ENCODE results near the gene BLM. TPM values are rescaled to one million over a fixed set of nuclear protein-coding genes. Genes with fewer than 3 reads are reported as not detected.

Gene BLM
- polyA plus RNA-seq, 1 donor (not counting 4 experiments of a cell fraction or from before 2014, with no cell fraction given), result 4.4 TPM

DNA sequence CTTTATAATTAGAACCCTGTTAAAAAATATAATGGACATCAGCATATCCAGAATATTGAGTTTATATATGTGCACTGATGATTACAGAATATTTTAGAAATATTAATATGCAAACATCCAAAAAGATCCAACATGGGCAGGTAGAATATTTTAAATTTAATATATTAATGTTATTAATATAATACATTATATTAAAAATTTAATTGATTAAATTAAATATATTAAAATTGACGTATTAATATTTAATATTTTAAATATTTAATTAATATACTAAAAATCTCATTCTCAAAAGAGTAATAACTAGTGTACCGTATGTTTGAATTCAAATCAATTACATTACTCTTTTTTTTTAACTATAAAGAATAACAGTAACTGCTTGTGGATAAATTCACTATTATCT, 77.4 kb downstream of the BLM start:
- TF ChIP-seq, protein P1, sequence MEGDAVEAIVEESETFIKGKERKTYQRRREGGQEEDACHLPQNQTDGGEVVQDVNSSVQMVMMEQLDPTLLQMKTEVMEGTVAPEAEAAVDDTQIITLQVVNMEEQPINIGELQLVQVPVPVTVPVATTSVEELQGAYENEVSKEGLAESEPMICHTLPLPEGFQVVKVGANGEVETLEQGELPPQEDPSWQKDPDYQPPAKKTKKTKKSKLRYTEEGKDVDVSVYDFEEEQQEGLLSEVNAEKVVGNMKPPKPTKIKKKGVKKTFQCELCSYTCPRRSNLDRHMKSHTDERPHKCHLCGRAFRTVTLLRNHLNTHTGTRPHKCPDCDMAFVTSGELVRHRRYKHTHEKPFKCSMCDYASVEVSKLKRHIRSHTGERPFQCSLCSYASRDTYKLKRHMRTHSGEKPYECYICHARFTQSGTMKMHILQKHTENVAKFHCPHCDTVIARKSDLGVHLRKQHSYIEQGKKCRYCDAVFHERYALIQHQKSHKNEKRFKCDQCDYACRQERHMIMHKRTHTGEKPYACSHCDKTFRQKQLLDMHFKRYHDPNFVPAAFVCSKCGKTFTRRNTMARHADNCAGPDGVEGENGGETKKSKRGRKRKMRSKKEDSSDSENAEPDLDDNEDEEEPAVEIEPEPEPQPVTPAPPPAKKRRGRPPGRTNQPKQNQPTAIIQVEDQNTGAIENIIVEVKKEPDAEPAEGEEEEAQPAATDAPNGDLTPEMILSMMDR (optimal IDR thresholded peaks at IDR 0.05 in 1 of 3, IDR thresholded peaks at IDR 0.05 in 1 of 3, conservative IDR thresholded peaks at IDR 0.05 in 1 of 3; ENCODE audit: extremely low read depth in 1 of 3, insufficient read depth in 2 of 3, low read length in 3 of 3), result no peak
- TF ChIP-seq EZH2 (IDR thresholded peaks at IDR 0.05; ENCODE audit: low read length), result no peak
- dilution Hi-C loops (cut with MboI; ENCODE audit: extremely low pct_ligation_motif_present, low sequenced_read_pairs), result no loop called here

DNA sequence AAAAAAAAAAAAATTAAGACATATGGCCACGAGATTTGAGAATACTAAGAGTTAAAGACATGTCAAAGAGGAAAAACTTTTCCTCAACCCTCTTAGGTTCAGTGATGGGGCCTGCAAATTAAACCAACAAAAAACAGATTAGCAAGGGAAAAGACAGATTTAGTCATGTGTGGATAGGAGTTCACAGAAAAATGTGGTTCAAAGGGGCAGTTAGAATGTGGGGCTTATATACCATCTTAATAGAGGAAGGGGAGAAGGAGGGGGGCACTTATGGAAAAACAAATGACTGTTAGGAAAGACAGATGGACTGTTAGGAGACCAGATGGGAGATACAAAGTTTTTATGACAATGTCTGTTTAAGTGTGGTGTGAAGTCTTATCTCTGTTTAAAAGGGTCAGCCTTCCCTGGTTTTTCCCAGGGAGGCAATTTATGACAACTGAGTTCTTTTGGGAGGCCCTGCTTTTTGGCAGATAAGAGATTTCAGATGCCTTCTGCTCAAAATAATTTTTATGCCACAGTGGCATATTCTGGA, 82.6 kb downstream of the BLM start:
- Histone ChIP-seq H3K79me2 (ENCODE audit: control insufficient read depth, insufficient read depth, low read length) (no peaks in the 10 kb centered on the region), H3K4me2 (ENCODE audit: control insufficient read depth, extremely low read depth, insufficient read depth, low read depth, low read length) (no peak overlapping the region), H3K9ac (ENCODE audit: control insufficient read depth, extremely low read depth, insufficient read depth, low read length) (no peak overlapping the region), H3K27ac (ENCODE audit: control insufficient read depth, insufficient read depth, low read length) (no peak overlapping the region), H3K4me1 (ENCODE audit: control insufficient read depth, extremely low read depth, insufficient read depth, low read length) (no peaks in the 10 kb centered on the region), H3K9me3 (ENCODE audit: control insufficient read depth, low read depth, low read length) (no peaks in the 10 kb centered on the region), H3K27me3 (ENCODE audit: control insufficient read depth, extremely low read depth, insufficient read depth, low read length) (no peaks in the 10 kb centered on the region), H3K4me3 (ENCODE audit: control insufficient read depth in 2 of 3, extremely low read depth in 1 of 3, insufficient read depth in 2 of 3, low read depth in 1 of 3, low read length in 3 of 3) (no peak overlapping the region), H4K20me1 (ENCODE audit: control insufficient read depth, extremely low read depth, insufficient read depth, low read length) (no peaks in the 10 kb centered on the region), H3K36me3 (ENCODE audit: control insufficient read depth in 2 of 2, extremely low read depth in 1 of 2, insufficient read depth in 2 of 2, low read length in 2 of 2) (no peaks in the 10 kb centered on the region), H3K9me1 (ENCODE audit: control insufficient read depth, extremely low read depth, insufficient read depth, low read length) (no peaks in the 10 kb centered on the region), H2AFZ (ENCODE audit: control insufficient read depth, low read length) (no peak overlapping the region)
- DNase-seq (ENCODE audit: low read depth, low spot score) (no peak), FAIRE-seq (no peak)
- dilution Hi-C loops (cut with MboI; ENCODE audit: extremely low pct_ligation_motif_present, low sequenced_read_pairs), result no loop called here
- TF ChIP-seq EZH2 (IDR thresholded peaks at IDR 0.05; ENCODE audit: low read length), result no peak
- TF ChIP-seq, protein P1 (optimal IDR thresholded peaks at IDR 0.05 in 1 of 3, IDR thresholded peaks at IDR 0.05 in 1 of 3, conservative IDR thresholded peaks at IDR 0.05 in 1 of 3; ENCODE audit: extremely low read depth in 1 of 3, insufficient read depth in 2 of 3, low read length in 3 of 3), result no peak

More for the DNA sequence above, 77.4 kb downstream of the BLM start:
- no peak overlapping the region for H2AFZ ChIP-seq (ENCODE audit: control insufficient read depth, low read length)
- no peaks in the 10 kb centered on the region for H4K20me1 ChIP-seq (ENCODE audit: control insufficient read depth, extremely low read depth, insufficient read depth, low read length)
- no peaks in the 10 kb centered on the region for H3K9me1 ChIP-seq (ENCODE audit: control insufficient read depth, extremely low read depth, insufficient read depth, low read length)
- peaks cover 0 to 3% of the 10 kb centered on the region in 2 experiments for H3K36me3 ChIP-seq (ENCODE audit: control insufficient read depth in 2 of 2, extremely low read depth in 1 of 2, insufficient read depth in 2 of 2, low read length in 2 of 2)
- H3K4me3 ChIP-seq (ENCODE audit: control insufficient read depth in 2 of 3, extremely low read depth in 1 of 3, insufficient read depth in 2 of 3, low read depth in 1 of 3, low read length in 3 of 3), result no peak overlapping the region
- no peak for FAIRE-seq
- no peak overlapping the region for H3K9ac ChIP-seq (ENCODE audit: control insufficient read depth, extremely low read depth, insufficient read depth, low read length)
- no peak for DNase-seq (ENCODE audit: low read depth, low spot score)
- no peak overlapping the region for H3K4me2 ChIP-seq (ENCODE audit: control insufficient read depth, extremely low read depth, insufficient read depth, low read depth, low read length)
- H3K27ac ChIP-seq (ENCODE audit: control insufficient read depth, insufficient read depth, low read length), result no peak overlapping the region
- H3K9me3 ChIP-seq (ENCODE audit: control insufficient read depth, low read depth, low read length), result no peaks in the 10 kb centered on the region
- no peaks in the 10 kb centered on the region for H3K27me3 ChIP-seq (ENCODE audit: control insufficient read depth, extremely low read depth, insufficient read depth, low read length)
- no peaks in the 10 kb centered on the region for H3K4me1 ChIP-seq (ENCODE audit: control insufficient read depth, extremely low read depth, insufficient read depth, low read length)
- H3K79me2 ChIP-seq (ENCODE audit: control insufficient read depth, insufficient read depth, low read length), result no peaks in the 10 kb centered on the region

Data from keratinocyte (primary cell).